SK-N-SH (cell line): ENCODE measurements around the gene NFIA. TPM values are rescaled to one million over a fixed set of nuclear protein-coding genes. Genes with fewer than 3 reads are reported as not detected.

Experiments used
- CTCF ChIA-PET: fragments of 300-600, 350-600 bp; formaldehyde crosslinking; extraction: SDS; loops from one replicate; lab custom pipeline; 2021; lab: Yijun Ruan, JAX
- POLR2A ChIA-PET: fragments of 350-600 bp; sonication (Branson Sonifier 250); formaldehyde crosslinking; extraction: SDS; loops from one replicate; lab custom pipeline; 2020; ENCODE audit warnings: antibody characterized with exemption, inconsistent platforms; lab: Yijun Ruan, JAX
- DNase-seq: peaks from one replicate; pipeline ENCODE4 v3.0.0; 2012
- H2AFZ ChIP-seq: fragments of 200-600 bp; sonication (generic); 2 replicates; pipeline ENCODE4 v1.8.1; 2016; ENCODE audit warnings: antibody characterized with exemption, mild to moderate bottlenecking, low read depth
- H3F3A ChIP-seq: fragments of 200-600 bp; sonication (generic); replicated peaks from 2 replicates; pipeline ENCODE3; 2016; ENCODE audit warnings: antibody characterized with exemption, mild to moderate bottlenecking; ENCODE audit not compliant: insufficient read depth
- H3K27ac ChIP-seq, 2 experiments: fragments of 200-500 bp in 1 of 2; fragments of 200-600 bp in 1 of 2; sonication (Bioruptor generic) in 1 of 2; sonication (generic), shearing (Covaris generic) in 1 of 2; 2 replicates each; pipeline versions ENCODE4 v1.5.1 to v1.6.1; 2014 to 2016; ENCODE audit warnings: low read depth in 2 of 2, inconsistent platforms in 1 of 2, low read length in 1 of 2, mild to moderate bottlenecking in 1 of 2, mixed read lengths in 1 of 2
- H3K27me3 ChIP-seq: fragments of 200-600 bp; sonication (generic), shearing (Covaris generic); 2 replicates; pipeline ENCODE4 v1.6.1; 2016; ENCODE audit warnings: mixed run types; ENCODE audit not compliant: insufficient read depth
- H3K36me3 ChIP-seq, 2 experiments: fragments of 200-500 bp in 1 of 2; fragments of 200-600 bp in 1 of 2; sonication (Bioruptor generic) in 1 of 2; sonication (generic) in 1 of 2; replicated peaks in 1 of 2; 2 replicates each; pipeline versions ENCODE3 to v1.5.1; 2014 to 2016; ENCODE audit warnings: low read length in 1 of 2, mild to moderate bottlenecking in 1 of 2; ENCODE audit not compliant: insufficient read depth in 2 of 2, control insufficient read depth in 1 of 2
- H3K4me1 ChIP-seq, 2 experiments: fragments of 200-500 bp in 1 of 2; fragments of 200-600 bp in 1 of 2; sonication (Bioruptor generic) in 1 of 2; sonication (generic), shearing (Covaris generic) in 1 of 2; 2 replicates each; pipeline versions ENCODE4 v1.5.1 to v1.6.1; 2014 to 2016; ENCODE audit warnings: low read depth in 1 of 2, low read length in 1 of 2, mixed run types in 1 of 2; ENCODE audit not compliant: insufficient read depth in 2 of 2, control insufficient read depth in 1 of 2
- H3K4me2 ChIP-seq: fragments of 200-600 bp; sonication (generic), shearing (Covaris generic); 2 replicates; pipeline ENCODE4 v1.6.1; 2017; ENCODE audit warnings: mixed run types
- H3K4me3 ChIP-seq, 2 experiments: fragments of 200-500 bp in 1 of 2; fragments of 200-600 bp in 1 of 2; sonication (Bioruptor generic) in 1 of 2; sonication (generic), shearing (Covaris generic) in 1 of 2; 2 replicates each; pipeline versions ENCODE4 v1.5.1 to v1.8.1; 2014 to 2016; ENCODE audit warnings: low read depth in 2 of 2, inconsistent platforms in 1 of 2, low read length in 1 of 2, mild to moderate bottlenecking in 1 of 2, mixed read lengths in 1 of 2, moderate library complexity in 1 of 2
- H3K79me2 ChIP-seq: fragments of 200-600 bp; sonication (generic); 2 replicates; pipeline ENCODE4 v1.8.1; 2017; ENCODE audit warnings: mild to moderate bottlenecking; ENCODE audit not compliant: insufficient read depth
- H3K9ac ChIP-seq: fragments of 200-600 bp; sonication (generic); 2 replicates; pipeline ENCODE4 v1.6.1; 2017; ENCODE audit warnings: mixed run types
- H3K9me2 ChIP-seq: fragments of 200-600 bp; sonication (generic); 2 replicates; pipeline ENCODE4 v1.6.1; 2017; ENCODE audit warnings: mixed run types
- H3K9me3 ChIP-seq: fragments of 200-600 bp; sonication (generic); 2 replicates; pipeline ENCODE4 v1.6.1; 2017; ENCODE audit warnings: mixed run types, mild to moderate bottlenecking, moderate library complexity
- H4K20me1 ChIP-seq: fragments of 200-600 bp; sonication (generic); 2 replicates; pipeline ENCODE4 v1.6.1; 2017; ENCODE audit warnings: mild to moderate bottlenecking, mixed run types; ENCODE audit not compliant: insufficient read depth
- CHD2 ChIP-seq: fragments of 150-350 bp; IDR thresholded peaks from 2 replicates; pipeline ENCODE4 v1.6.1; 2018; ENCODE audit warnings: low read length; ENCODE audit not compliant: partially characterized antibody
- CTCF ChIP-seq: fragments of 200-600 bp; sonication (generic); IDR thresholded peaks from 2 replicates; pipeline ENCODE4 v1.6.1; 2017; ENCODE audit warnings: antibody characterized with exemption, mild to moderate bottlenecking, moderate library complexity
- ELF1 ChIP-seq: IDR thresholded peaks from 2 replicates; pipeline ENCODE4 v1.4.0; 2012
- EP300 ChIP-seq, 2 experiments: IDR thresholded peaks; 2 replicates each; pipeline versions ENCODE4 v1.4.0 to v1.6.1; 2012; ENCODE audit warnings: borderline replicate concordance in 1 of 2, low read depth in 1 of 2, low read length in 1 of 2
- FOSL2 ChIP-seq: IDR thresholded peaks from 2 replicates; pipeline ENCODE4 v1.4.0; 2012; ENCODE audit warnings: low read depth, mild to moderate bottlenecking, moderate library complexity, borderline replicate concordance
- FOXJ3 ChIP-seq: sonication (generic); formaldehyde crosslinking; IDR thresholded peaks from 2 replicates; pipeline ENCODE4 v1.5.1; 2020; ENCODE audit warnings: mild to moderate bottlenecking, missing genetic modification reagents
- FOXM1 ChIP-seq: IDR thresholded peaks from 2 replicates; pipeline ENCODE4 v1.4.0; 2012; ENCODE audit warnings: low read depth, mild to moderate bottlenecking
- GABPA ChIP-seq: IDR thresholded peaks from 2 replicates; pipeline ENCODE4 v1.4.0; 2012; ENCODE audit warnings: low read depth, mild to moderate bottlenecking
- GATA2 ChIP-seq: sonication (generic); formaldehyde crosslinking; IDR thresholded peaks from 2 replicates; pipeline ENCODE4 v1.5.0; 2020; ENCODE audit warnings: mild to moderate bottlenecking, missing genetic modification reagents
- IRF3 ChIP-seq: fragments of 150-350 bp; IDR thresholded peaks from 2 replicates; pipeline ENCODE4 v1.6.1; 2016; ENCODE audit warnings: mild to moderate bottlenecking, low read depth, low read length
- JUND ChIP-seq: IDR thresholded peaks from 2 replicates; pipeline ENCODE4 v1.4.0; 2012
- MEF2A ChIP-seq: IDR thresholded peaks from 2 replicates; pipeline ENCODE4 v1.4.0; 2012; ENCODE audit warnings: low read depth, borderline replicate concordance
- MXI1 ChIP-seq: IDR thresholded peaks from 2 replicates; pipeline ENCODE4 v1.6.1; 2012; ENCODE audit warnings: mild to moderate bottlenecking, low read depth, low read length, improper control_type of control experiment
- POLR2AphosphoS5 ChIP-seq: IDR thresholded peaks from 2 replicates; pipeline ENCODE4 v1.6.1; 2012; ENCODE audit warnings: low read depth, low read length
- RCOR1 ChIP-seq: fragments of 150-350 bp; IDR thresholded peaks from 2 replicates; pipeline ENCODE4 v1.6.1; 2017; ENCODE audit warnings: antibody characterized with exemption, low read length
- RFX5 ChIP-seq: IDR thresholded peaks from 2 replicates; pipeline ENCODE4 v1.6.1; 2012; ENCODE audit warnings: mild to moderate bottlenecking, improper control_type of control experiment, low read length
- RXRA ChIP-seq: IDR thresholded peaks from 2 replicates; pipeline ENCODE4 v1.4.0; 2012; ENCODE audit warnings: low read depth, mild to moderate bottlenecking, borderline replicate concordance
- SIN3A ChIP-seq: IDR thresholded peaks from 2 replicates; pipeline ENCODE4 v1.6.1; 2012; ENCODE audit warnings: low read depth, mild to moderate bottlenecking, low read length, moderate library complexity, borderline replicate concordance
- SMC3 ChIP-seq: IDR thresholded peaks from 2 replicates; pipeline ENCODE4 v1.6.1; 2012; ENCODE audit warnings: low read depth, low read length, improper control_type of control experiment
- TAF1 ChIP-seq: IDR thresholded peaks from 2 replicates; pipeline ENCODE4 v1.6.1; 2012; ENCODE audit warnings: low read depth, mild to moderate bottlenecking, low read length, moderate library complexity, borderline replicate concordance
- TCF12 ChIP-seq: IDR thresholded peaks from 2 replicates; pipeline ENCODE4 v1.4.0; 2012
- TEAD4 ChIP-seq: IDR thresholded peaks from 2 replicates; pipeline ENCODE4 v1.4.0; 2012; ENCODE audit warnings: mild to moderate bottlenecking, borderline replicate concordance; ENCODE audit not compliant: insufficient read depth
- USF1 ChIP-seq: IDR thresholded peaks from 2 replicates; pipeline ENCODE4 v1.4.0; 2012; ENCODE audit warnings: low read depth, borderline replicate concordance
- YY1 ChIP-seq: IDR thresholded peaks from 2 replicates; pipeline ENCODE4 v1.4.0; 2012; ENCODE audit warnings: low read depth, mild to moderate bottlenecking
- WGBS: methylation state at CpG from one replicate; pipeline ENCODE4 v1.1.6; 2017; ENCODE audit warnings: low lambda C conversion rate; 5-methylcytosine and 5-hydroxymethylcytosine counted together
- polyA plus RNA-seq, 3 experiments: library from polyadenylated mRNA; depleted of rRNA; stranded (reverse); fragments of >200 nt; gene quantifications; 2 replicates each; pipeline ENCODE4 v1.2.3, GENCODE V29; 2012

NFIA gene
- polyA plus RNA-seq, 1 of the 3 experiments (the other 2 are of a cell fraction): 3.3 TPM

- POLR2A ChIA-PET: interaction anchor here (0.7 kb wide), 1 partner anchor 581 kb away, joined by 5 read pairs; no protein-coding TSS in a partner anchor
- DNase-seq: no peak
- no peaks in the 10 kb centered on the region for H3K36me3 ChIP-seq
- no peak overlapping the region for H3K4me3 ChIP-seq
- peaks cover 0 to 23% of the 10 kb centered on the region in 2 experiments; a peak in 2 of 4 replicates for H3K4me1 ChIP-seq
- no peaks in the 10 kb centered on the region for H3K9me3 ChIP-seq
- no peak overlapping the region for H3K27ac ChIP-seq
- no peaks in the 10 kb centered on the region for H3F3A ChIP-seq
- peaks cover 23% of the 10 kb centered on the region for H3K79me2 ChIP-seq
- no peak overlapping the region for H2AFZ ChIP-seq
- no peak overlapping the region for H3K4me2 ChIP-seq
- 65% methylated on average over 2 of the region's 2 CpGs for whole genome bisulfite sequencing
- H3K27me3 ChIP-seq: no peaks in the 10 kb centered on the region
- TF ChIP-seq RCOR1 (no peak), TEAD4 (no peak), MXI1 (no peak), USF1 (no peak), ELF1 (no peak), YY1 (no peak), IRF3 (no peak), FOSL2 (no peak), MEF2A (no peak), CHD2 (no peak), SIN3A (no peak), TAF1 (no peak), FOXM1 (no peak), POLR2AphosphoS5 (no peak), TCF12 (no peak), EP300 (IDR thresholded peaks at IDR 0.05; ENCODE audit: borderline replicate concordance in 1 of 2, low read depth in 1 of 2, low read length in 1 of 2) (no peak), SMC3 (no peak), RFX5 (no peak), GATA2 (no peak)
- TF ChIP-seq, all 33 proteins: peak for 0
- no peaks in the 10 kb centered on the region; the same call in 1 of the 2 replicates for H4K20me1 ChIP-seq
- CTCF ChIA-PET: interaction anchor here (1.1 kb wide), 1 partner anchor 22 kb away, joined by 3 read pairs; no protein-coding TSS in a partner anchor
- no peaks in the 10 kb centered on the region; the same call in 1 of the 2 replicates for H3K9me2 ChIP-seq
- no peak overlapping the region for H3K9ac ChIP-seq
Measured at GRCh38 chr1:61100578-61100977, 18.2 kb downstream of the NFIA start.

DNA sequence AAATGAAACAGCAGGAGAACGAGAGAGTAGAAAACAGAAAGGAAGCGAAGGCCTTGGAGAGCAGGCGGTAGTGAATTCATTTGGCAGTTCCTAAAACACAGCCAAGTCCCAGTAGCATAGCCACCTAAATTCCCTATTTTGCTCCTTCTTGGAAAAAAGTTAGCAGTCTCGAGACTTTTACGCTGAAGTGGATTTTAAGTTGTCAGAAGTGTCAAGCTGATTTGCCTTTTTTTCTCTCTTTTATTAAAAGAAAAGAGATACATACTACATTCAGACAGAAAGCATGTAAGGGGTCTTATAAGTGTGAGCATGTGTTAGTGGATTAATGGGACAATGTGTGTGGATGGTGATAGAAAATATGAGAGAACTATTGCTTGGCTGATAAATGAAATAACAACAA lies 19.2 kb downstream of the NFIA start:
- no peak overlapping the region for H3K9ac ChIP-seq
- H3F3A ChIP-seq: no peaks in the 10 kb centered on the region
- H4K20me1 ChIP-seq: no peaks in the 10 kb centered on the region; the same call in 1 of the 2 replicates
- peak overlapping the region in 1 of 2 experiments; percentile 6; a peak in 1 of 4 replicates for H3K27ac ChIP-seq
- CTCF ChIA-PET: no interaction called here
- POLR2A ChIA-PET: no interaction called here
- no peak overlapping the region for H2AFZ ChIP-seq
- no peak for DNase-seq
- no peaks in the 10 kb centered on the region for H3K9me3 ChIP-seq
- 96% methylated on average over 5 of the region's 5 CpGs for WGBS
- no peak overlapping the region for H3K4me2 ChIP-seq
- H3K4me3 ChIP-seq: no peak overlapping the region
- H3K4me1 ChIP-seq: peaks cover 0 to 23% of the 10 kb centered on the region in 2 experiments; a peak in 2 of 4 replicates
- no peaks in the 10 kb centered on the region; the same call in 1 of the 2 replicates for H3K9me2 ChIP-seq
- H3K27me3 ChIP-seq: no peaks in the 10 kb centered on the region
- H3K79me2 ChIP-seq: peaks cover 20% of the 10 kb centered on the region
- H3K36me3 ChIP-seq: no peaks in the 10 kb centered on the region
- TF ChIP-seq RFX5: no peak
- TF ChIP-seq SIN3A: no peak
- TF ChIP-seq POLR2AphosphoS5: no peak
- TF ChIP-seq GABPA: no peak
- no peak for TF ChIP-seq CTCF
- no peak for TF ChIP-seq JUND
- TF ChIP-seq YY1: no peak
- TF ChIP-seq FOXJ3 (CRISPR knock-in tag): no peak
- TF ChIP-seq USF1: no peak
- no peak for TF ChIP-seq IRF3
- TF ChIP-seq RXRA: no peak
- TF ChIP-seq EP300 (IDR thresholded peaks at IDR 0.05; ENCODE audit: borderline replicate concordance in 1 of 2, low read depth in 1 of 2, low read length in 1 of 2): no peak
